Stimulated activated CD8-positive, alpha-beta memory T cell treated with anti-CD3 and anti-CD28 coated beads, Interleukin-7, amount 100 ng/mL, for 48 hours (primary cell): ENCODE data around the gene RPL22.
"Not testable (repeated sequence)": the region's sequence is repeated elsewhere in the genome, so short reads cannot be mapped to it uniquely, and the experiment has no call there.

Source experiments
- DNase-seq, 2 donors: peaks; one replicate each; pipeline ENCODE4 v3.0.0-alpha.2; 2020; ENCODE audit warnings: low read depth in 1 of 2; ENCODE audit errors: extremely low read depth in 1 of 2

RPL22 gene

DNA sequence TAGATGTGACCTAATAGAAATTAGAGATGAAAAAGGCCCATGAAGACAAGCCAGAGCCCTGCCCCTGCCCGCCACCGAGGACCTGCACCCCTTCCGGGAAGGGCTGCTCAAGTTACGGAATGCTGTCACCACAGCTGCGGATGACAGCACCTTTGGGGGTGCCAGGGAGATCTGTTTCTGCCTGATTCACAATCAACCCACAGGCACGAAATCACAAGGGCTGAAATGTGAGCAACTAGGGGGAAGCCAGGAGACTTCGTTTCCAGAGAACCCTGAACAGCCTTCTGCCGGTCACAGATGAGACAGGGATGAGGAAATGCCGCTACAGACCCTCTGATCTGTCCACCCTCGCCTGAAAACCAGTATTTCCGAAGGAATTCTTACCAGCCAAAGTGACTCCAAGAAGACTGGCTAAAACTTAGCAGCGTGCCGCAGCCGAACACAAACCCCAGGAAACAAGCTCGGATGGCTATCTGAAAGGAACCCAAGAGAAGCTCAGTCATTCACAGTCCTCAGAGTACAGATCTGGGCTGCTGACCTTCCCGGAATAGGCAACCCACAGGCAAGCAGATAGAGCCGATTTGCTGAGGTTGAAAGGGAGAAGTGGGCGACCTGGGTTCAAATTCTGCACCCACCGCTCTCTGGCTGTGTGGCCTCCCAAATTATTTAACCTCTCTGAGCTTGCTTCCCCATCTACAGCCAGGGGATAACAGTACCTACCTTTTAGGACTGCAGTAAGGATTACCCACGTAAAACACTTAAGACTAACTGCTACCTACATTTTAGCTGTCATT, 35.3 kb upstream of the RPL22 start:
- no peak for DNase-seq

DNA sequence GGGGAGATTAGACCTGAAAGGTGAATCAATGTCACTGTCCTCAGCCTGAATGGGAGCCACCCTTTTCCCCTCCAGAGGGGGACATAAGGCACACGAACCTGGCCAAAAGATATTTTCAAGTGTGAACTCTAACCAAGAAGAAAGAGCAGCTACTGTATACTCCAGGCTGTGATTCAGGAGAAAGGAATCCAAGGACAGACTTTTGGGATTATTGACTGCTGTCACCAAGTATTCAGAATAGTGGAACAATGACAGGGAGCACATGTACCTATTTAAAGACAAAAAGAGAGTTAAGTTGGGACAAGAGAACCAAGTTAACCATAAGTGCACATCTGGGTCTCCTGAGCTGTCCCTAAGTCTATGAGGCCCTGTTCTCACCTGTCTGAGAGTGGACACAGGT, 34.0 kb upstream of the RPL22 start:
- DNase-seq: no peak

DNA sequence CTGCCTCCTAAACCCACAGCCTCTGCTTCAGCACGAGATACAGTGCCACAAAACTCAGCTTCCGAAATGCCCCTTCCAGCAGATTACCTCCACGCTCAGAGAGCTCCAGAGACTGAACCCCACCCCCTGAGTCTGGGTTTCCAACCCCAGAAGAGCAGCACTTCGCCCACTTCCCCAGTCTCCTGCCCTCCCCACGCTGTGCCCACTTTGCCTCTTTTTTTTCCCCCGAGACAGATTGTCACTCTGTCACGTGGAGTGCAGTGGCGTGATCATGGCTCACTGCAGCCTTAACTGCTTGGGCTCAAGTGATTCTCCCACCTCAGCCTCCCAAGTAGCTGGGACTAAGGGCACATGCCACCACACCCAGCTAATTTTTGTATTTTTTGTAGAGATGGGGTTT, 26.3 kb upstream of the RPL22 start:
- DNase-seq: no peak

DNA sequence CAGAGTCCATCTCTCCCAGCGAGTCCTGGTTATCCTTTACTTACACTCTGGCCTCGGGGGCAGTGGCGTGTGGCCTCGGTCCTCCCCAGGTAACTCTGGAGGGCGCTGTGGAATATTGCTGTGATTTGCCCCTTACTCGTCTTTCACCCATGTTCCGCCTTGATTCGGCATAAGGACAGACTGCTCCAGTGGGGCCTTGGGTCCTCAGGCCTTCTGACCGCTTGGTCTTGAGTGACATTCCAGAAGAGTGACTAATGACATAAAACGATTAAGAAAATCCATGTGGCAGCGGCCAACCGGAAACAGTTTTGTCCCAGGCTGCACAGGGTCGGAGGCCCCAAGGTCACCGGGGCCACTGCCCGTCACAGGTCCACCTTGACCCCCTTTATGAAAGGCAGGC, 25.3 kb upstream of the RPL22 start:
- no peak for DNase-seq

DNA sequence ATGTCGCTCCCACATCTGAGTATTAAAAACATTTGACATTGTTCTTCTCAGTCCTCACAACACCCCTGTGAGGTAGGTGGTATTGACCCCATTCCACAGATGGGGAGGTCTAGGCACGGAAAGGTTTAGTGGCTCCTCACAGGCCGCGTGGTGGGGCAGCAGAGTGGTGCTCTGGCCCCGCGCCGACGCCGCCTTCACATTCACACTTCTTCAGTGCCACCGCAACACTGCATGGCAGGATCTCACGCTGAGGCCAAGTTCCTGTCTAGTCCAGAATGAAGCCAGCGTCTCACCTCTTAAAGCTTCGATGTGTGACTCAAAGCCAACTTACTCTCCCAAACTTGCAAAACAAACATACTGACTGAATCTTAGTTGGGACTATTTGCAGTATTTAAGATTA, 24.2 kb upstream of the RPL22 start:
- DNase-seq: no peak

DNA sequence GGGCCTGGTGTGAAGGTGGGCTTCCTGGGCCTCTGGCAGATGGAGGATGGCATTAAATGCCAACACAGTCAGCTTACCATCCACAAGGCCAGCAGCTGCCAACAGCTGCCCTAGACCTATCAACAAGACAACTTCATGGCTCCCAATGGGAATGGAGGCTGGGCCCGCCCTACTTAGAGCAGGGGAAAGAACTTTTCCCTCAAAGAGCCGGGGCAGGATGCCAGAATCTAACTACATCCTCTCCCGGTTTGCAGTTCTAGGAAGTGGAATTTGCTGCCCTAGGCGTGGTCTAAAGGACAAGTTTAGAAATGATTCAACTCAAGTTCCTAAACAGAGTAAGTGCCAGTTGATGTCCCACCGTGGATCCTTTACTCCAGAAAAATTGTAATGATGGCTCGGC, 23.2 kb upstream of the RPL22 start:
- DNase-seq: no peak

DNA sequence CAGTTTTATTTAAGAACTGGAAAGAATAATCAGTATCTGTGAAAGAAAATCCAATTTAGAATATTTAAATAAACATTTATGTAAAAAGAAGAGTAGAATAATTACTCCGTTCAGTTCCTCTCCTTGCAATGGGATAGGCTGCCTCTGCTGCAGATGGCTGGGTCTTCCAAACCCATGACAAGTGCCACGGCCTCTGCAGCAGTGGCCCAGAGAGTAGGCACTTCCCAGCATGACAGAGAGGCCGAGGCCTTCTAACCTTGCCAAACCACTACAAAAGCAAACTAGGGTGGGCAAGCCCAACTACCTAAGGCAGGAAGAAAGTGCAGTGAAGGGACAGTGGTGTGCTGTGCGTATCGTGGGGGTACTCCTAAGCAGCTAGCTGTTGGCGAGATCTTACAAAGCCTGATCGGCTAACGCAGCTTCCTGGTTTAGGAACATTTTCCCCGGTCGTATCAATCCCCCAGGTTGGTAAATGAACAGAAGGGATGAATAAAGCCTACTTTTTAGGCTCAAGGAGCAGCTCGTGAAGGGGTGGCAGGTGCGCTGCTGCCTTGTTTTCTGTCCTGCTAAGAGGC, 21.9 kb upstream of the RPL22 start:
- no peak for DNase-seq

DNA sequence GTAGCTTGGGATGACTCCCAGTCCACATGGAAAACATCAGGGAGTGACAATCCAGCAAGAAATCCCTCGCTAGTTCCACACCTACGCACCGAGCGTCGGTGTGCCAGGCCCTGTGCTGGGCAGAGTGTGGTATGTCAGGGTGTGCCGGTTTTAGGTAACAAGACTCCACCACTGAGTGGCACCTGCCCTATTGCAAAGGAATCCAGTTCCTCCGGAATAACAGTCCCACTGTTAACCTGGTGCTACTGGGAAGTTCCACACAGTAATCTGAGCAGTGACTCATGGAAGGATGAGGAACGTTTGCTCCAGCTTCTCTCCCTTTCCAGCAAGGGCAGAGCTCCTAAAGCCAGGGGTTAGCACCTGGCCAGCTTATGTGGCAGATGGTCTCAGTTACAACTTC, 20.8 kb upstream of the RPL22 start:
- DNase-seq: no peak

DNA sequence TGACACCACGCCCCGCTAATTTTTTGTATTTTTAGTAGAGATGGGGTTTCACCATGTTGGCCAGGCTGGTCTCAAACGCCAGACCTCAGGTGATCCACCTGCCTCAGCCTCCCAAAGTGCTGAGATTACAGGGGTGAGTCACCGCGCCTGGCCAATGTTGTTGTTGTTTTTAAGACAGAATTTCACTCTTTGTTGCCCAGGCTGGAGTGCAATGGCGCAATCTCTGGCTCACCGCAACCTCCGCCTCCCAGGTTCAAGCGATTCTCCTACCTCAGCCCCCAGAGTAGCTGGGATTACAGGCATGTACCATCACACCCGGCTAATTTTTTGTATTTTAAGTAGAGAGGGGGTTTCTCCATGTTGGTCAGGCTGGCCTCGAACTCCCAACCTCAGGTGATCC, 20.2 kb upstream of the RPL22 start:
- DNase-seq: not testable (repeated sequence)

DNA sequence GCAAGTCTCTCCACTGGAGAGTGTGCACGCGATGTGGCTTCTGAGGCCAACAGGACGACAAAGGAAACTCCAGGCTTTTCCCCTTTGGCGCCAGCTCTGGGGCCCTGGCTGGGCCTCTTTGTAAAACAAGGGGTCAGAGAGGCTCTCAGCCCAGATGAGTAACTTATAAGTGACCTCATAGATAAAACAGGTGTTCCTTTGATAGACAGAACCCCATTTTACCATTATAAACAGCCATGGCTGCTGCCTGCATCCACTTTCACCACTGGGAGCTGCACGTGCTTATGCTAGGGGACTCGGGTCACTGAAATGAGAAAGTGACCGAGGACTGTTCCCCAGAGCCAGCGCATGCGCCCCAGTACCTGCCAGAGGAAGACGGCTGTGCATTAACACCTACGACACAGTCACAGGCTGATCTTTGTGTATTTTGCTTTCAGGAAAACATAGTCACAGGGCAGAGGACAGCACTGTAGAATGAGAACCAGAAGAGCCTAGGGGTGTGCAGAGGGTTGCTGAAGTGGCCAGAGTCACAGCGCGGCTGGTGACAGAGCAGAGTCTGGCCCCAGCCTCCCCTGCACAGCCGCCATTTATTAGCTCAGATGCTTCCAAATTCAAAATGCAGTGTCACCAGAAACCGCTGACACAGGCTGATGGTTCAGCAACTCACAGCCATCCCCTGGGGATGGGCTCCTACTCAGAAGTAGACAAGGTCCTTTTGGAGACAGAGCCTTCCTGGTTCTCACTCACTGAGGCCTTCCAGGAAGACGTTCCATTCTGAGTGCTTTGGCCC, 19.2 kb upstream of the RPL22 start:
- no peak for DNase-seq

DNA sequence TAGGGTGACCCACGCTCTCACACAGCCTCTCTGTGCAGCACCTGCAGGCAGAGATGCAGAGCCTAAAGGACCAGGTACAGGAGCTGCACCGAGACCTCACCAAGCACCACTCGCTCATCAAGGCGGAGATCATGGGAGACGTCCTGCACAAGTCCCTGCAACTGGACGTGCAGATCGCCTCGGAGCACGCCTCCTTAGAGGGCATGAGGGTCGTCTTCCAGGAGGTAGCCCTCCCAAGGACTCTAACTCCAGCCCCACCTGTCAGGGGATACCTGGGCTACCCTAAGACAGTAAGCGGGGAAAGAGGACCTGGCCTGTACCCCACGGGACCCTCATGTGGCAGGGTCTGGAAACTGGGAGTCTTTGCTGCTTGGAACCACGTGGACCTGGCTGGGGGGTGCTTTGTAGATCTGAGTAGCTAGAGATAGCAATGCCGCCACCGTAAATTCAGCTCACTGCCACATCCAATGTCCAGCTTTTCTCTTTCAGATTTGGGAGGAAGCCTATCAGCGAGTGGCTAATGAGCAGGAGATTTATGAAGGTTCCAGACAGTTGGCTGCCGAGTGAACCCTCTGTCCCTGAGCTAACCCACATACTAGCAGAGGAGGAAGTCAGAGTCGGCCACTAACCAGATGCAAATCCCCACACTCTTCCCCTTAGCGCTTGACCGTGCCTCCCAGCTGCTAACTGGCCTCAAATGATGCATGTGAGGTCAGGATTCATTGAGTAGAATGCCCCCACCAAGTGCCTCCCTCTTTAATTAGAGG, 13.0 kb upstream of the RPL22 start:
- DNase-seq: no peak

DNA sequence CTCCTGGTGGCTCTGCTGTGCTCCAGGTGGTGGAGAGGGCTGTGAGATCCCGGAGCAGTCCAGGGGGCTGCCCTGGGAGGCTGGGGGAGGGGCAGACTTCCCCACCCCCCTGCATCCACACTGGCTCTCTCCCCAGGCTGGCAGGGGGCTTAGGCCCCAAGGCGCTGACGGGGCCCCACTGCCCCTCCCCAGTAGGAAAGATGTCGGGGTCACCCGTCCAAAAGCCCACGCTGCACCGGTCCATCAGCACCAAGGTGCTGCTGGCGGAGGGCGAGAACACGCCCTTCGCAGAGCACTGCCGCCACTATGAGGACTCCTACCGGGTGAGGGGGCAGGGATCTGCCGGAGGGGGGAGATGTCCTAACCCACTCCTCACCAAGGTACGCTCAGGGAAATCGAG, 12.3 kb upstream of the RPL22 start:
- no peak for DNase-seq

DNA sequence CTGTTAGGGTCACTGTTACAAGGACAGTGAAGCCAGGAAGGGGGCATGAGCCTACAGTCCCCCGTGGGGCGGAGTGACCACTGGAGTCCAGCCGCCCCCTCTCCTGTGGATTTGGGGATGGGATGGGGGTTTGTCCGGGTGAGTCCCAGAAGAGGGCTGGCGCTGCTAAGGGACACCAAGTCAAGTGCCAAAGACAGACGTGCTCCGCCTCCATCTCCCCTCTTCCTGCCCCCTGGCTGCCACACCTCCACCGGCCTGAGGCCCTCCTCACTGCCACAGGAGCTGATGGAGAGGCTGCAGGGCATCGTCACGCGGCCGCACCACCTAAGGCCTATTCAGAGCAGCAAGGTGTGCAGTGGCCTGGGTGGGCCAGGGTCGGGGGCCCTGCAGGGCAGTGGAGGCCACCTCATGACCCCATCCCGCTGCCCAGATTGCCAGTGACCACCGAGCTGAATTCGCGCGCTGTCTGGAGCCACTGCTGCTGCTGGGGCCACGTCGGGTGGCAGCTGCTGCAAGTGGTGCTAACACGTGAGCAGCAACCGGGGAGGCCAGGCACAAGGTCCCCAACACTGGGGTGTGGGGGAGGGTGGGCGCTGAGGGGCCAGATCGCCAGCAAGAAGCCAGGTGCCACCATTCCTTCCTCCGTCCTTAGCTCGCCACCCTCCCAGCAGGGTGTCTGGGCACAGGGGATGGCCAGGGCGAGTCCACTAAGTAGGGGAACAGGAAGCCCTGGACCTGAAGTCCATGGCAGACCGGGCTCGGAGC, 11.4 kb upstream of the RPL22 start:
- DNase-seq: no peak

DNA sequence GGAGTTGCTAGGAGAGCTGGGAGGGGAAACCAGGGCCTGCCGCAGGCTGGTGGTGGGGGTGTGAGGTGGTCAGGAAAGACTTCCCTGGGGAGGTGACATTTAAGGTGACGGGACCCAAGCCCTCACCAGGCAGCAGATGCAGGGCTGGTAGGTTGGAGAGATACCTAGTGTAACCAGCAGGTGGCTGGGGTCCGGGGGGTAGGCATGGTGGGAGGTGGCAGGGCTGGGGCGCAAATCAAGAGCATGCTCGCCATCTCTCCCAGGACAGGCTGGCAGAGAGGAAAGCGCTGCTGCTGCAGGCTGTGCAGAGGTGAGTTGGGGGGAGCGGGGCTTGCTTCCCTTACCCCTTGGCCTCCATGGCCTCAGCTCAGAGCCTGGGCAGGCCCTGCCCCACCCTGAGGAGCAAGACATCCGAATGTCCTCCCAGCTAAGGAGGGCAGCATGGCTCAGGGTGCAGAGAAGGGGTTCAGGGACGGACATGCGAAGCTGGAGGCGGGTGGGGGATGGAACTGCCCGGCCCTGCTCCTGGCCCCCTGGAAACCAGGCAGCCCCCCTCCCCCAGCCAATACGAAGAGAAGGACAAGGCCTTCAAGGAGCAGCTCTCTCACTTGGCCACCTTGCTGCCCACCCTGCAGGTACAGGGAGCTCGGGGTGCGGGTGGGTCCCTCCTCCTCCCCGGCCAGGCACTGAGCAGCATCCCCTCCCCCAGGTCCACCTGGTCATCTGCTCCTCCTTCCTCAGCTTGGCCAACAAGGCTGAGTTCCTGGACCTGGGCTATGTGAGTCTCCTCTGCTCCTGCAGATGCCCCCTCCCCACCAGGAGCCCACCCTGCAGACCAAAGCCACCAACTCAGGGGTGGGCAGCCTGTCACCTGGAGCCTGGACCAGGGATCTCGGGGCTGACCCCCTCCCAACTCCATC, 10.5 kb upstream of the RPL22 start:
- no peak for DNase-seq

DNA sequence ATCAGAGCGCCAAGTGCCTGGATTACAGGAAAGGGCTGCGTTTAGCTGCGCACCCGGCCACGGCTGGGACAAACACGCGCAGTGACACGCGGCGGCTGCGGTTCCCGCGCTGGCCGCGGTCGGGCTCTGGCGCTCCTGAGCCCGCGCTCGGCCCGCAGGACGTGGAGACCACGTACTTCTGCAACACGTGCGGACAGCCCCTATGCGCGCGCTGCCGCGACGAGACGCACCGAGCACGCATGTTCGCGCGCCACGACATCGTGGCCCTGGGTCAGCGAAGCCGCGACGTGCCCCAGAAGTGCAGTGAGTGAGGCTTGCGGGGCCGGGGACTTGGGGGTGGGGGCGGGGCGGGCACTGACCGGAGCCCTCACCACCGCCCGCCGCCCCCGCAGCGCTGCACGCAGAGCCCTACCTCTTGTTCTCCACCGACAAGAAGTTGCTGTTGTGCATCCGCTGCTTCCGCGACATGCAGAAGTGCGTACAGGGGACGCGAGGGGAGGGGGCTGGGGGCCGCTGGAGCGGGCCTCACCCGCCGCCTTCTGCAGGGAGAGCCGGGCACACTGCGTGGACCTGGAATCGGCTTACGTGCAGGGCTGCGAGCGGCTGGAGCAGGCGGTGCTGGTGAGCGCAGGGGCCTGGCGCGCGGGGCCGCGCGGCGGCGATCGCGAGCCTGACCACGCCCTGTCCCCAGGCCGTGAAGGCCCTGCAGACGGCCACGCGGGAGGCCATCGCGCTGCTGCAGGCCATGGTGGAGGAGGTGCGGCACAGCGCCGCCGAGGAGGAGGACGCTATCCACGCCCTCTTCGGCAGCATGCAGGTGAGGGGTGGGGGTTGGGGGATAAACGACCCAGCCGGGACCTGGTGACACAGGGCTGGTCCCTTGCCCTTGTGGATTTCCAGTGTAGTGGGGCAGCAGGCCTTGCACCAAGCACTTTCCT, 9.6 kb upstream of the RPL22 start:
- no peak for DNase-seq

DNA sequence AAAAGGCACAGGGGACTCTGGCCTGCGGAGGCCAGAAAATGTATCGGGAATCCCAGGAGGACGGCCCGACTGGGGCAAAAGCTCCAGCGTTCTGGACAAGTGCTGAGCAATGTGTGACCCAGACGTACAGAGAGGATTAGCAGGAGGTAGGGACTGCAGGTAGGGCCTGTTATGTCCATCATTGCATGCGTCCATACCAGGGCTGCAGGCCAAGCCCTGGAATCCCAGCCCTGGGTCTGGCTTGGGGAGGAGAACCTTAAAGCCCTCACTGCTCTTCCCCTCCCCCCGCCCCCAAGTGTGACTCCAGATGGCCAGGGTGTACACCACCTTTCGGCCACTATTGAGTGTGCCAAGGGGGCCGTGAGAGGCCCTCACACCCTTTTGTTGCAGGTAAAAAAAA, 8.5 kb upstream of the RPL22 start:
- no peak for DNase-seq

DNA sequence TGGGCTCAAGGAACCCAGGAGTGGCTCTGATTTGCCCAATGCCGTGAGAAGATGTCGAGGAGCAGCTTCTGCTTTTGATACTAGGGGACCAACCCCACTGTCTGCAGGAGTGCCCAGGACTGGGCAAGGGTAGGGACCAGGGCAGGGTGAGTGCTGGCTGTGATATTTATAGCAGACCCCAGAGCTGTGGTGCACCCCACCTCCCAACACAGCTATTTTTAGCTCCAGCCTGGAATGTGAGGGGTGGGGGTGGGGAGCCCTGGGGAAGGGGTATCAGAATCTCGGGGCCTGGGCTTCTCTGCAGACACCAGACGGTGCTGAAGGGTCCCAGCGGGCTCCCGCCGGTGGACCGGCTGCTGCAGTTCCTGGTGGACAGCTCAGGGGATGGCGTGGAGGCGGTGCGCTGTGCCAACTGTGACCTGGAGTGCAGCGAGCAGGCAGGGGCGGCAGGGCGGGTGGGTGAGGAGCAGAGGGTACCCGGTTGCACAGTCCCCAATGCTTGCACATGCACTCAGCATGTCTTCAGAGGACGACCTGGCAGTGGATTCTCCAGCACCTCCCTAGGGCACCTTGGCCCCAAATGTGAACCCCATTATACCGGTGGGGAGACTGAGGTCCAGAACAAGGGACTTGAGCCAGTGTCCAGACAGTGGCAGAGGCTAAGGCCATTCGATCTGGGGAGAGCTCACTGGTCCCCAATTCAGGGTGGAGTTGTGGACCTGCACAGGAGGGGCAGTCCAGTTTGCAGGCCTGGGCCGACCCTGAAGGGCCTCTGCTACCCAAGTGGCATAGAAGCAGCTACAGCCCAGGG, 7.9 kb upstream of the RPL22 start:
- no peak for DNase-seq

DNA sequence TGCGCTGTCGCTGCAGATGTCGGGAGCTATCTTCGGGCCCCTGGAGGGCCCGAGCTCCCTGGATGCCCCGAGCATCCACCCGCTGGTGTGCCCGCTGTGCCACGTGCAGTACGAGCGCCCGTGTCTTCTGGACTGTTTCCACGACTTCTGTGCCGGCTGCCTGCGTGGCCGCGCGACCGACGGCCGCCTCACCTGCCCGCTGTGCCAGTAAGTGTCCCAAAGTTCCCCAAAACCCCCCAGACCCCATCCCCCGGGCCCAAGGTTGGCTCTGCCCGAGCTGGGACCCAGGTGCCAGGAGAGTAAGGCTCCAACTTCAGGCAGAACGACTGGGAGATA, 7.1 kb upstream of the RPL22 start:
- no peak for DNase-seq
